ENCODE results near the gene OPHN1. TPM values are rescaled to one million over a fixed set of nuclear protein-coding genes. Genes with fewer than 3 reads are reported as not detected.
"Not testable (repeated sequence)": the region's sequence is repeated elsewhere in the genome, so short reads cannot be mapped to it uniquely, and the experiment has no call there.

Gene OPHN1
- total and polyA plus RNA-seq, 2 experiments from 2014 or later = 4.5 to 5.6 TPM

GRCh38 chrX:68345025-68345424 is 88.3 kb downstream of the OPHN1 start:
- Histone ChIP-seq H3K9me3 (ENCODE audit: low read depth) (no peaks in the 10 kb centered on the region), H3K4me1 (ENCODE audit: insufficient read depth) (no peaks in the 10 kb centered on the region), H3K9me2 (replicated peaks; ENCODE audit: insufficient read depth) (no peaks in the 10 kb centered on the region), H3K79me2 (no peaks in the 10 kb centered on the region), H3K27me3 (no peaks in the 10 kb centered on the region), H4K20me1 (ENCODE audit: insufficient read depth, poor library complexity, severe bottlenecking) (no peaks in the 10 kb centered on the region), H2AFZ (no peak overlapping the region), H3K4me2 (no peak overlapping the region), H3K36me3 (replicated peaks; ENCODE audit: insufficient read depth, low read depth) (no peaks in the 10 kb centered on the region), H3K27ac (no peak overlapping the region), H3K4me3 (no peak overlapping the region)
- 48% methylated on average over 1 of the region's 1 CpG for WGBS (ENCODE audit: low lambda C conversion rate, missing lambda C conversion rate)
- DNase-seq (ENCODE audit: low spot score) = no peak
- TF ChIP-seq CTCF (IDR thresholded peaks at IDR 0.05; ENCODE audit: poor library complexity) (no peak), EZH2 (IDR thresholded peaks at IDR 0.05; ENCODE audit: borderline replicate concordance) (no peak), EZH2phosphoT487 (IDR thresholded peaks at IDR 0.05; ENCODE audit: low read depth, severe bottlenecking, unreplicated experiment) (no peak)

DNA sequence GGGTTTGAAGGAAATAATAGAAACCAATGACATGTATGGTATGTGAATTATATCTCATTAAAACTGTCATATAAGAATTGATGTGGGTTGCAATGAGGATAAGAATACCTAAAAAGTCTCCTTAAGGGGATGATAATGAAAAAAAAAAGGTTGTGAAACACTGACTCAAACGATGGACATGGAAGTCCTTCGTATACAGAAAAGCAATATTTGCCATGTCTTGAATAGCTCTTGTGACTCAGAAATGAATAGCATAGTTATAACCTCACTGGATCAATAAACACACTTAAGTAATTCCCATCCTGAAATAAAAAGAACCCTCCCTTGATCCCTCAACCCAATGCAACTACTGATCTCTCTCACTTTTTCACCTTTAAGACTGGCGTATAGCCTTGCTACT is 89.7 kb downstream of the OPHN1 start:
- no peaks in the 10 kb centered on the region for H3K4me1 ChIP-seq (ENCODE audit: insufficient read depth)
- no peaks in the 10 kb centered on the region for H3K27me3 ChIP-seq
- H3K36me3 ChIP-seq (replicated peaks; ENCODE audit: insufficient read depth, low read depth) = no peaks in the 10 kb centered on the region
- H3K27ac ChIP-seq = no peak overlapping the region
- no peaks in the 10 kb centered on the region for H3K79me2 ChIP-seq
- no peak overlapping the region for H3K4me3 ChIP-seq
- WGBS (ENCODE audit: low lambda C conversion rate, missing lambda C conversion rate) = 85% methylated on average over 3 of the region's 3 CpGs
- H3K4me2 ChIP-seq = no peak overlapping the region
- H2AFZ ChIP-seq = no peak overlapping the region
- no peaks in the 10 kb centered on the region for H4K20me1 ChIP-seq (ENCODE audit: insufficient read depth, poor library complexity, severe bottlenecking)
- H3K9me2 ChIP-seq (replicated peaks; ENCODE audit: insufficient read depth) = no peaks in the 10 kb centered on the region
- DNase-seq (ENCODE audit: low spot score) = no peak
- TF ChIP-seq CTCF (IDR thresholded peaks at IDR 0.05; ENCODE audit: poor library complexity) (no peak), EZH2phosphoT487 (IDR thresholded peaks at IDR 0.05; ENCODE audit: low read depth, severe bottlenecking, unreplicated experiment) (no peak), EZH2 (IDR thresholded peaks at IDR 0.05; ENCODE audit: borderline replicate concordance) (no peak)
- H3K9me3 ChIP-seq (ENCODE audit: low read depth) = no peaks in the 10 kb centered on the region

- DNase-seq (ENCODE audit: low spot score) = no peak
- TF ChIP-seq CTCF (IDR thresholded peaks at IDR 0.05; ENCODE audit: poor library complexity) (no peak), EZH2 (IDR thresholded peaks at IDR 0.05; ENCODE audit: borderline replicate concordance) (no peak), EZH2phosphoT487 (IDR thresholded peaks at IDR 0.05; ENCODE audit: low read depth, severe bottlenecking, unreplicated experiment) (no peak)
- 51% methylated on average over 4 of the region's 4 CpGs for WGBS (ENCODE audit: low lambda C conversion rate, missing lambda C conversion rate)
- Histone ChIP-seq H3K27ac (no peak overlapping the region), H3K27me3 (no peaks in the 10 kb centered on the region), H3K4me1 (ENCODE audit: insufficient read depth) (no peaks in the 10 kb centered on the region), H3K9me3 (ENCODE audit: low read depth) (no peaks in the 10 kb centered on the region), H3K36me3 (replicated peaks; ENCODE audit: insufficient read depth, low read depth) (no peaks in the 10 kb centered on the region), H2AFZ (no peak overlapping the region), H3K4me3 (no peak overlapping the region), H3K9me2 (replicated peaks; ENCODE audit: insufficient read depth) (no peaks in the 10 kb centered on the region), H3K79me2 (no peaks in the 10 kb centered on the region), H4K20me1 (ENCODE audit: insufficient read depth, poor library complexity, severe bottlenecking) (no peaks in the 10 kb centered on the region), H3K4me2 (no peak overlapping the region)
Observed at GRCh38 chrX:68332201-68332731, 101.0 kb downstream of the OPHN1 start.

GRCh38 chrX:68326841-68327240 is 106.5 kb downstream of the OPHN1 start:
- no CpG with 5 or more reads among the region's 30 CpGs for WGBS (ENCODE audit: low lambda C conversion rate, missing lambda C conversion rate)

More at GRCh38 chrX:68326841-68327240, 106.5 kb downstream of the OPHN1 start:
- H3K36me3 ChIP-seq (replicated peaks; ENCODE audit: insufficient read depth, low read depth); H3K9me3 ChIP-seq (ENCODE audit: low read depth); H3K4me1 ChIP-seq (ENCODE audit: insufficient read depth); DNase-seq (ENCODE audit: low spot score); H4K20me1 ChIP-seq (ENCODE audit: insufficient read depth, poor library complexity, severe bottlenecking); H3K4me2 ChIP-seq; H3K27ac ChIP-seq; H3K27me3 ChIP-seq; H3K9me2 ChIP-seq (replicated peaks; ENCODE audit: insufficient read depth); H3K4me3 ChIP-seq; H2AFZ ChIP-seq; H3K79me2 ChIP-seq: not testable (repeated sequence)

Data from hepatocyte (in vitro differentiated cells).